H9 (cell line): ENCODE results near the gene LMBRD2. TPM values are rescaled to one million over a fixed set of nuclear protein-coding genes. Genes with fewer than 3 reads are reported as not detected.
A peak's percentile ranks its signal among the peaks of the same experiment; 100 is the strongest.

ENCODE experiments used
- DNase-seq: peaks from one replicate; pipeline ENCODE4 v3.0.0-alpha.2; 2017
- H2AFZ ChIP-seq: one replicate; pipeline ENCODE4 v1.6.1; 2013; ENCODE audit warnings: mild to moderate bottlenecking, low read length, control low read depth, moderate library complexity
- H2AK5ac ChIP-seq: 2 replicates; pipeline ENCODE4 v1.6.1; 2013; ENCODE audit warnings: low read length, control low read depth, mixed read lengths; ENCODE audit not compliant: insufficient read length
- H2BK120ac ChIP-seq: one replicate; pipeline ENCODE4 v1.6.1; 2013; ENCODE audit warnings: low read depth, mild to moderate bottlenecking, low read length, control low read depth, inconsistent platforms; ENCODE audit not compliant: poor library complexity, severe bottlenecking
- H2BK12ac ChIP-seq: 2 replicates; pipeline ENCODE4 v1.6.1; 2013; ENCODE audit warnings: low read length, control low read depth, mixed read lengths, low read depth; ENCODE audit not compliant: insufficient read length
- H2BK15ac ChIP-seq: 2 replicates; pipeline ENCODE4 v1.6.1; 2013; ENCODE audit warnings: low read depth, low read length, control low read depth
- H2BK20ac ChIP-seq: one replicate; pipeline ENCODE4 v1.6.1; 2013; ENCODE audit warnings: low read depth, mild to moderate bottlenecking, low read length, control low read depth, inconsistent platforms; ENCODE audit not compliant: poor library complexity, severe bottlenecking
- H2BK5ac ChIP-seq: 2 replicates; pipeline ENCODE4 v1.6.1; 2013; ENCODE audit warnings: low read length, control low read depth, mixed read lengths; ENCODE audit not compliant: insufficient read length
- H3K14ac ChIP-seq: 2 replicates; pipeline ENCODE4 v1.6.1; 2013; ENCODE audit warnings: low read length, control low read depth; ENCODE audit not compliant: insufficient read depth
- H3K18ac ChIP-seq: 2 replicates; pipeline ENCODE4 v1.6.1; 2013; ENCODE audit warnings: low read depth, mild to moderate bottlenecking, mixed read lengths, low read length, control low read depth; ENCODE audit not compliant: insufficient read length
- H3K23ac ChIP-seq: 2 replicates; pipeline ENCODE4 v1.6.1; 2013; ENCODE audit warnings: low read length, control low read depth, mixed read lengths, low read depth; ENCODE audit not compliant: insufficient read length
- H3K23me2 ChIP-seq: 2 replicates; pipeline ENCODE4 v1.6.1; 2013; ENCODE audit warnings: low read depth, mild to moderate bottlenecking, mixed read lengths, low read length, control low read depth; ENCODE audit not compliant: insufficient read length, poor library complexity, severe bottlenecking
- H3K27ac ChIP-seq: 2 replicates; pipeline ENCODE4 v1.5.1; 2013; ENCODE audit warnings: low read length, control low read depth, mixed read lengths, low read depth; ENCODE audit not compliant: insufficient read length
- H3K27me3 ChIP-seq: 2 replicates; pipeline ENCODE4 v1.6.1; 2013; ENCODE audit warnings: low read length, control low read depth, inconsistent platforms; ENCODE audit not compliant: insufficient read depth
- H3K4ac ChIP-seq: 2 replicates; pipeline ENCODE4 v1.6.1; 2013; ENCODE audit warnings: low read depth, mild to moderate bottlenecking, control low read depth, inconsistent platforms, low read length, moderate library complexity
- H3K4me1 ChIP-seq: 2 replicates; pipeline ENCODE4 v1.6.1; 2013; ENCODE audit warnings: low read length, control low read depth, inconsistent platforms; ENCODE audit not compliant: insufficient read depth
- H3K4me2 ChIP-seq: 2 replicates; pipeline ENCODE4 v1.6.1; 2013; ENCODE audit warnings: low read length, control low read depth, mixed read lengths; ENCODE audit not compliant: insufficient read length, insufficient read depth
- H3K56ac ChIP-seq: 2 replicates; pipeline ENCODE4 v1.6.1; 2013; ENCODE audit warnings: low read depth, mild to moderate bottlenecking, mixed read lengths, low read length, control low read depth; ENCODE audit not compliant: insufficient read length
- H3K79me1 ChIP-seq: 2 replicates; pipeline ENCODE4 v1.6.1; 2013; ENCODE audit warnings: low read depth, mild to moderate bottlenecking, moderate library complexity, low read length, control low read depth, inconsistent platforms; ENCODE audit not compliant: insufficient read depth, poor library complexity, severe bottlenecking
- H3K79me2 ChIP-seq: 2 replicates; pipeline ENCODE4 v1.6.1; 2013; ENCODE audit warnings: low read length, control low read depth, inconsistent platforms; ENCODE audit not compliant: insufficient read depth
- H3K9ac ChIP-seq: 2 replicates; pipeline ENCODE4 v1.6.1; 2013; ENCODE audit warnings: low read length, control low read depth, mixed read lengths; ENCODE audit not compliant: insufficient read length; ENCODE audit errors: extremely low read depth
- H3K9me3 ChIP-seq: one replicate; pipeline ENCODE4 v1.6.1; 2013; ENCODE audit warnings: low read depth, low read length, inconsistent platforms; ENCODE audit not compliant: control insufficient read depth
- H3T11ph ChIP-seq: one replicate; pipeline ENCODE4 v1.6.1; 2013; ENCODE audit warnings: mild to moderate bottlenecking, low read length, control low read depth, inconsistent platforms
- H4K20me1 ChIP-seq: one replicate; pipeline ENCODE4 v1.6.1; 2013; ENCODE audit not compliant: control insufficient read depth, insufficient read length, insufficient read depth
- H4K5ac ChIP-seq: 2 replicates; pipeline ENCODE4 v1.6.1; 2013; ENCODE audit warnings: low read depth, mild to moderate bottlenecking, mixed read lengths, low read length, control low read depth; ENCODE audit not compliant: insufficient read length
- H4K8ac ChIP-seq: replicated peaks from 2 replicates; pipeline ENCODE4 v1.6.1; 2013; ENCODE audit warnings: low read length, control low read depth, mixed read lengths, low read depth; ENCODE audit not compliant: insufficient read length
- H4K91ac ChIP-seq: 2 replicates; pipeline ENCODE4 v1.6.1; 2013; ENCODE audit warnings: low read depth, mild to moderate bottlenecking, moderate library complexity, mixed read lengths, low read length, control low read depth; ENCODE audit not compliant: insufficient read length
- H3K27ac Mint-ChIP-seq, 3 experiments: 2 replicates in 2 of 3; 3 replicates in 1 of 3; pipeline ENCODE4 v1.8.0; 2020 to 2021; ENCODE audit warnings: mixed read lengths in 3 of 3, mild to moderate bottlenecking in 1 of 3, moderate library complexity in 1 of 3
- H3K27me3 Mint-ChIP-seq: 2 replicates; pipeline ENCODE4 v1.8.0; 2021; ENCODE audit warnings: low read depth, mild to moderate bottlenecking, moderate library complexity, mixed read lengths
- H3K36me3 Mint-ChIP-seq, 3 experiments: 2 replicates in 2 of 3; 3 replicates in 1 of 3; pipeline ENCODE4 v1.8.0; 2020 to 2021; ENCODE audit warnings: low read depth in 3 of 3, mixed read lengths in 3 of 3; ENCODE audit not compliant: insufficient read depth in 1 of 3
- H3K4me1 Mint-ChIP-seq, 2 experiments: 2 replicates each; pipeline ENCODE4 v1.8.0; 2020; ENCODE audit warnings: mixed read lengths in 2 of 2
- H3K4me3 Mint-ChIP-seq, 2 experiments: 2 replicates in 1 of 2; 3 replicates in 1 of 2; pipeline ENCODE4 v1.8.0; 2020 to 2021; ENCODE audit warnings: mild to moderate bottlenecking in 2 of 2, mixed read lengths in 2 of 2, moderate library complexity in 1 of 2
- H3K9me3 Mint-ChIP-seq, 2 experiments: 2 replicates in 1 of 2; 3 replicates in 1 of 2; pipeline ENCODE4 v1.8.0; 2020; ENCODE audit warnings: mild to moderate bottlenecking in 2 of 2, mixed read lengths in 2 of 2, moderate library complexity in 1 of 2
- CTCF ChIP-seq: fragments of 200-600 bp; sonication (generic); conservative IDR thresholded peaks from 3 replicates; pipeline ENCODE4 v1.8.0; 2021; ENCODE audit warnings: antibody characterized with exemption, mild to moderate bottlenecking
- WGBS: extraction: QIAGEN DNeasy Blood & Tissue Kit; methylation state at CpG from one replicate; pipeline ENCODE4 v1.1.7; 2013; ENCODE audit warnings: missing lambda C conversion rate, low lambda C conversion rate, mixed read lengths; ENCODE audit not compliant: insufficient read length; ENCODE audit errors: extremely low coverage; 5-methylcytosine and 5-hydroxymethylcytosine counted together
- total RNA-seq: library from RNA; stranded (reverse); gene quantifications from 2 replicates; pipeline ENCODE4 v1.2.1, GENCODE V29; 2021

The LMBRD2 gene
- total RNA-seq, 1 experiment from 2014 or later = 5.3 TPM

GRCh38 chr5:36175043-36175442, 23.4 kb upstream of the LMBRD2 start:
- Histone ChIP-seq H3K23me2 (no peaks in the 10 kb centered on the region), H3K79me2 (no peaks in the 10 kb centered on the region), H4K5ac (no peak overlapping the region), H4K91ac (no peak overlapping the region), H2BK5ac (no peak overlapping the region), H3K4me2 (no peak overlapping the region), H3K79me1 (no peaks in the 10 kb centered on the region), H2BK120ac (no peak overlapping the region), H2BK20ac (no peak overlapping the region), H2BK12ac (no peak overlapping the region), H2BK15ac (no peak overlapping the region), H3K18ac (no peak overlapping the region), H3K27ac (no peak overlapping the region), H3K4ac (no peak overlapping the region), H3K4me1 (no peaks in the 10 kb centered on the region), H2AFZ (no peak overlapping the region), H3T11ph (no peak overlapping the region), H2AK5ac (no peak overlapping the region), H4K20me1 (no peaks in the 10 kb centered on the region), H3K23ac (no peak overlapping the region), H4K8ac (no peak overlapping the region), H3K14ac (no peak overlapping the region), H3K56ac (no peak overlapping the region), H3K27me3 (no peaks in the 10 kb centered on the region), H3K9ac (no peak overlapping the region), H3K9me3 (no peaks in the 10 kb centered on the region)
- DNase-seq = no peak
- H3K36me3 Mint-ChIP-seq = peaks cover 21 to 89% (median 80%) of the 10 kb centered on the region in 3 experiments; a peak in 6 of 7 replicates
- no peaks in the 10 kb centered on the region for H3K9me3 Mint-ChIP-seq
- TF ChIP-seq CTCF = no peak
- no peaks in the 10 kb centered on the region for H3K27me3 Mint-ChIP-seq
- no peak overlapping the region for H3K4me3 Mint-ChIP-seq
- 0 out of 7 replicates have a peak overlapping the region, but pooled peaks of 1 of the 3 experiments have one; percentile 10 for H3K27ac Mint-ChIP-seq
- no CpG with 5 or more reads among the region's 5 CpGs for WGBS
- no peaks in the 10 kb centered on the region for H3K4me1 Mint-ChIP-seq
